Dedifferentiated amniotic fluid mesenchymal stem cell (primary cell): ENCODE data around the gene TDRD10.
A peak's percentile ranks its signal among the peaks of the same experiment; 100 is the strongest.

Source experiments
- DNase-seq: peaks from one replicate; pipeline ENCODE4 v3.0.0-alpha.2; 2016; ENCODE audit errors: extremely low spot score

TDRD10 gene

DNA sequence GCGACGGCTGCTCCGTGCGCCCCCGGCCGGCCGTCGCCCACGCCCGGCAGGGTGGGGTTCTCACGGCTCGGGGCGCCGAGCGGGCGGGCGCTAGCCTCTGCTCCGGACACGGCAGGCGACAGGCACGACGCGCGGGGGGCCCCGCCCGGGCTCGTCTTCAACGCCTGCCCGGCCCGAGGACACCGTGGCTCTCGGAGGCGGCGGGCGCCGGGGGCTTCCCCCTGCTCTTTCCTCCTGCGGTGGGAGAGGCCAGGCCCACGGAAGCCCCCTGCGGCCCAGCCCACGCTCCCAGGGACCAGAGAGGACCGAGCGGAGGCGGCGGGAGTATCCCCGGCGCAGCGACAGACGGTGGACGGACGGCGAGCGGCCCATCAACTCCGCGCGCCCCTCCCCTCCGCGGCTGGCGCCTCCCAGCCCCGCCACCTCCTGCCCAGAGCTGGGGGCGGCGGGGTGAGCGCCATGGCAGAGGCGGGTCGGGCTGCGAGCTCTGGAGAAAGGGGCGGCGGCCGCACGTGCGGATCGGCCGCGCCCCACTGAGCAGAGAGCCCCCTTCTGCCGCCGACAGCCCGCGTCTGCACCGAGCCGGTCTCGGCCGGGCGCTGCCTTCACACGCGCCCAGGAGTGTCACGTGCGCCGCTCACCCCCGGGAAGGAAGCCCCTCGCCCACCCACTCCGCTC, at the start of gene TDRD10, which contains the start of gene SHE:
TDRD10 (plus strand) TSS at position 154 of the 678 bp plus-strand sequence. CDS start 4,685 bp downstream, outside the sequence.
SHE (minus strand) TSS at position 347 of the 678 bp plus-strand sequence. CDS start 386 bp downstream, outside the sequence.
- DNase-seq, result no peak

GRCh38 chr1:154453161-154453560, 48.9 kb upstream of the TDRD10 start:
- no peak for DNase-seq

DNA sequence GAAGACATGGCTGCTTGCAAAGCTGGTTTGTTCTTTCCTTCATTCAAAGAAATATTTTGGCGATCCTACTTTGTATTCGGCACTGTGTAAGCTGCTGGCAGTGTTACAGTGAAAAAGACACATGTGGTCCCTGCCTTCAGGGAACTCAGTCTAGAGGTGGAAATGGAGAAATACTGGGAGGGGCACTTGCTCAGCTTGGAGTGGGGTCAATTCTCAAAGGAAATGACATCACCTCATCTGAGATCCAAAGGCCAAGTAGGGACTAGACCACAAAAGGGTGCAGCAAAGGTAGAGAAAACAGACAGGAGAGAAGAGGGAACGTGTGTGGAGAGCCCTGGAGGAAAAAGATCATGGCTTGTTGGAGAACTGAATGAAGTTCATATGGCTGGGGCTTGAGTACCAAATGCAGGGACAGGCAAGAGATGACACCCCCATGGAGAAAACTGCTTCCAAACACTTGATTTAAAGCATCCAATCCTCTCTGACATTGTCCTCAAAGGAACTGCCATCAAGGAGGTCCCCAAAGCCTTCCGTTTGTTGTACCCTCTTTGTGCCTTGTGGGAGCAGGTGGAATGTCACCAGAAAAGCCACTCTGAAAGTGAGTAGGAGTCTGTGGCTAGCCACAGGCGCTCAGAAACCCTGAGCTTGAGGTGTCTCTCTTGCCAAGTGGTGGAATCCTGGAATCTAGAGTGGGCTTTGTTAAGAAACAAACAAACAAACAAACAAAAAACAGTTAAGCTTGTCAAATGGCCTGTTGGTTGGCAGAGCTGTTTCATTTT, 48.3 kb upstream of the TDRD10 start:
- DNase-seq, result peak; percentile 25

DNA sequence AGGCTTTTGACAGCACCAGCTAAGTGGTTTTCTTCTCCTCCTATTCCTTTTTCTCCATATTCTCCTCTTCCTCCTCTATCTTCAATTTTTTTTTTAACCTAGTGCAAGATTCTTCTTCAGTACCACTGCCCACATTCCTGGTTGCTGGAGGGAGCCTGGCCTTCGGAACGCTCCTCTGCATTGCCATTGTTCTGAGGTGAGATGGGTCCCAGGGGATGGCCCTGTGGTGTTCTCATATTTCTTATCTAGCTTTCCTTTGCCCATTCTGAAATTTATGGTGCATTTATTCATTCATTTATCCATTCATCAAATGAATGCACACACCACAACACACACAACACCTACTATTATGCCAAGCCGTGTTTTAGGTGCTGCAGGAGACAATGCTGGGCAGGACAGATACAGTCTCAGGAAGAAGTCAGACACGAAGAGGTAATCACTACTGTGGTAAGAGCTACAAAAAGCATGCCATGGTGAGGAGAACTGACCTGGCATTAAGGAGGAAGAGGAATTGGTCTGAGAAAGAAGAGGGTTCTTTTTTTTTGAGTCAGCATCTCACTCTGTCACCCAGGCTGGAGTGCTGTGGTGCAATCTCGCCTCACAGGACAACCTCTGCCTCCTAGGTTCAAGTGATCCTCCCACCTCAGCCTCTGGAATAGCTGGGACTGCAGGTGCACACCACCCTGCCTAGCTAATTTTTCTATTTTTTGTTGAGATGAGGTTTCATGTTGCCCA, 47.5 kb upstream of the TDRD10 start:
- no peak for DNase-seq

DNA sequence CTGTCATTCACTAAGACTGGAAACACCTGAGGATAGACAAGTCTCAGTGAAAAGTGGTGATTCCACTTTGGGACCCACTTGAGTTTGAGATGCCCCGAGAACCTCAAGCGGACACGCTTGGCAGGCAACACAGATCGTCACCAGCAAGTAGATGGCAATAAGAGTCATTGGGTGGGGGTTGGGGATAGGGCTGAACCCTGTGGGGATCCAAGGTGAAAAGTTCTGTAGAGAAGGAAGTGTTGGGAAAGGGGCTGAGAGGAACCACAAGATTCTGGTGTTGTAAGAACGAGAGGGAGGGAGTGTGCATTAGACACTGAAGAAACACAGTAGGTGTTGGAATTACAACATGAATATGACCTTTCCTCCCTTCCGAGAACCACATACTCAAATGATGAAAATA, 45.4 kb upstream of the TDRD10 start:
- DNase-seq, result no peak

DNA sequence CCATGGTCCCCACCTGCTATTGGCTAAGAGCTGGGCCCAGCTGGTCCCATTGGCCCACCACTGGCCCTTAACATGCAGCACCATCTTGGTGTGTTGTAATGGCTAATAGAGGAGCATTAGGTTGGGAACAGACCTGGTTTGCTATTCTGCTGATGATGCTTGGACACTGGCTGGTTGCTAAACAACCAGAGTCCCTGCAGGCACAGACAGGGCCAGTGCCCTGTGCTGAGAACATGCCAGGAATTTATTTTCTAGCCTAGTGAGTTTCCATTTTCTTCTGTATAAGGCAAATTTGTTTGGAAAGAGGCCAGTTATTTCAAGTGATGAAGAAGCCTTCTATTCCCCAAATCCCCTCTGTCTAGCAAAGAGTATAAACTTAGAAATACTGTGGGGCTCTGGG, 42.9 kb upstream of the TDRD10 start:
- no peak for DNase-seq

DNA sequence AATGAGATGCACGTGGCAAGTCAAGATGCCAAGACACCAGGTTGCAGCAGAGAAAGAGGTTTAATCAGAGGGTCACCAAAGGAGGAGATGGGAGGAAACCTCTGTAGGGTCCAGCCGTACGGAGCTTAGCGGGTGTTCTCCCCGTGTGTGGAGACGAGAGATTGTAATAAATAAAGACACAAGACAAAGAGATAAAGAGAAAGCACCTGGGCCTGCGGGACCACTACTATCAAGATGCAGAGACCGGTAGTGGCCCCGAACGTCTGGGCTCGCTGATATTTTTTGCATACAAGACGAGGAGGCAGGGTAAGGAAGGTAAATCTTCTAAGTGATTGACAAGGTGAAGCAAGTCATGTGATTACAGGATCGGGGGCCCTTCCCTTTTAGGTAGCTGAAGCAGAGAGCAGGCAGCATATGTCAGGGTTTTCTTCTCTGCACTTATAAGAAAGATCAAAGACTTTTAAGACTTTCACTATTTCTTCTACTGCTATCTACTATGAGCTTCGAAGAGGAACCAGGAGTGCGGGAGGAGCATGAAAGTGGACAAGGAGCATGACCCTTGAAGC, 41.2 kb upstream of the TDRD10 start:
- DNase-seq, result no peak

- DNase-seq, result no peak
These were observed 38.5 kb upstream of the TDRD10 start for GRCh38 chr1:154463512-154463990.

GRCh38 chr1:154465621-154466195, 36.3 kb upstream of the TDRD10 start:
- DNase-seq, result no peak

DNA sequence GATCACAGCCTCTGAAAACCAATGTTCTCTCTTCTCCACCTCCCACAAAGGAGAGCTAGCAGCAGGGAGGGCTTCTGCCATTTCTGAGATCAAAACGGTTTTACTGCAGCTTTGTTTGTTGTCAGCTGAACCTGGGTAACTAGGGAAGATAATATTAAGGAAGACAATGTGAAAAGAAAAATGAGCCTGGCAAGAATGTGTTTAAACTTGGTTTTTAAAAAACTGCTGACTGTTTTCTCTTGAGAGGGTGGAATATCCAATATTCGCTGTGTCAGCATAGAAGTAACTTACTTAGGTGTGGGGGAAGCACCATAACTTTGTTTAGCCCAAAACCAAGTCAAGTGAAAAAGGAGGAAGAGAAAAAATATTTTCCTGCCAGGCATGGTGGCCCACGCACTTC, 35.8 kb upstream of the TDRD10 start:
- no peak for DNase-seq

DNA sequence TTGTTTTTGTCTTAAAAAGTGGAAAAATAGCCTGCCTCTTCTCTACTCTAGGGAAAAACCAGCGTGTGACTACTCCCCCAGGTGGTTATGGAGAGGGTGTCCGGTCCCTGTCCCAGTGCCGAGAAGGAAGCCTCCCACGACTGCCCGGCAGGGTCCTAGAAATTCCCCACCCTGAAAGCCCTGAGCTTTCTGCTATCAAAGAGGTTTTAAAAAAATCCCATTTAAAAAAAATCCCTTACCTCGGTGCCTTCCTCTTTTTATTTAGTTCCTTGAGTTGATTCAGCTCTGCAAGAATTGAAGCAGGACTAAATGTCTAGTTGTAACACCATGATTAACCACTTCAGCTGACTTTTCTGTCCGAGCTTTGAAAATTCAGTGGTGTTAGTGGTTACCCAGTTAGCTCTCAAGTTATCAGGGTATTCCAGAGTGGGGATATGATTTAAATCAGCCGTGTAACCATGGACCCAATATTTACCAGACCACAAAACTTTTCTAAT, 35.0 kb upstream of the TDRD10 start:
- no peak for DNase-seq

- DNase-seq, result no peak
These were observed 34.5 kb upstream of the TDRD10 start for GRCh38 chr1:154467434-154468102.

DNA sequence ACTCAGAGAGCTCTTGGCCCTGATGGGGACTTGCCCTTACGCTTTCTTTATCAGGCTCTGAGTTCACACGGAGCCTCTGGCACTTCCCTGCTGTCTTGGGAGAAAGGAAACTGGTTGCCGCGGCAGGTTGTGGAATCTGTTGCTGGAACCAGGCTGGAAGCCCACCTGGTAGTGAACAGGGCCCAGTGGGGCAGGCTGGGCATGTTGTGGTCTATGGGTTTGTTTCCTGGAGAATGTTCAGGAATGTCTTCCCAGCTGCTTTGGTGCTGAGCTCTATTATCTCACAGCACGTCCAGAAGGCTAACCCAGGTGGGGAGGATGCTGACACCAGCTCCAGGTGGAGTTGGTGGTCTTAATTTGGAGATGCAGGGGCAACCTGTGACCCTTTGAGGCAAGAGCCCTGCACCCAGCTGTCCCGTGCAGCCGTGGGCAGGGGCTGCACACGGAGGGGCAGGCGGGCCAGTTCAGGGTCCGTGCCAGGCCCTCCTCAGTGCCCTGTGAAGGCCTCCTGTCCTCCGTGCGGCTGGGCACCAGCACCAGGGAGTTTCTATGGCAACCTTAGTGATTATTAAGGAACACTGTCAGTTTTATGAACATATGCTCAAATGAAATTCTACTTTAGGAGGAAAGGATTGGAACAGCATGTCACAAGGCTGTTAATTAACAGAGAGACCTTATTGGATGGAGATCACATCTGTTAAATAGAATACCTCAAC, 33.3 kb upstream of the TDRD10 start:
- DNase-seq, result no peak

- DNase-seq, result no peak
These were observed 32.0 kb upstream of the TDRD10 start for GRCh38 chr1:154469844-154470560.

- DNase-seq, result no peak
These were observed 30.7 kb upstream of the TDRD10 start for GRCh38 chr1:154471304-154471703.

GRCh38 chr1:154474802-154475201, 27.2 kb upstream of the TDRD10 start:
- peak; percentile 49 for DNase-seq

GRCh38 chr1:154476791-154477190, 25.2 kb upstream of the TDRD10 start:
- no peak for DNase-seq

GRCh38 chr1:154478013-154478412, 24.0 kb upstream of the TDRD10 start:
- no peak for DNase-seq

DNA sequence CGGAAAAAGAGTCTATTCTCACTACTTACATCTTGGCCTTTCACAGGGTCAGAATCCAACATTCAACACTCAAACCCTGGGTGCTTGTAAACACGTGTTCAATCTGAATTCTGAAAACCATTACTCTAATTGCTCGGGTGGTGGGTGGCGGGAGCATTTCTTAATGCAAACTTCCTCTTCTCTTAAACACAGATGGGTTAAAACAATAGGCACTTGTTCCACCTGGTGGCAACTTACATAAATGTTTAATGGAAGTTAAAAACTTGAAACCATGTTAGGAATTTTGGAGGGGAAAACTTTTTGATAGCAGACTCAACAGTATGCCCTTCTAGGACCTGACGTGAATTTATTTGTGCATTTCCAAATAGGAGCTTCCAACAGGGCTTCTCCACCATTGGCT, 23.4 kb upstream of the TDRD10 start:
- DNase-seq, result no peak
